Uterus (tissue), 2 donors: ENCODE results near the gene SELENOM.

Experiments used
- POLR2A ChIP-seq, 2 donors: fragments of 450-650 bp; IDR thresholded peaks; one replicate each; pipeline ENCODE4 v1.6.1; 2016; ENCODE audit warnings: antibody characterized with exemption in 2 of 2, mild to moderate bottlenecking in 1 of 2, moderate library complexity in 1 of 2
- TF ChIP-seq, protein P1 (sequence below), 4 experiments: fragments of 200-600 bp in 2 of 4; fragments of 450-650 bp in 2 of 4; sonication (generic) in 2 of 4; IDR thresholded peaks; one replicate each; pipeline ENCODE4 v1.5.1; 2016 to 2019; ENCODE audit warnings: antibody characterized with exemption in 4 of 4, mild to moderate bottlenecking in 2 of 4, moderate library complexity in 1 of 4

DNA sequence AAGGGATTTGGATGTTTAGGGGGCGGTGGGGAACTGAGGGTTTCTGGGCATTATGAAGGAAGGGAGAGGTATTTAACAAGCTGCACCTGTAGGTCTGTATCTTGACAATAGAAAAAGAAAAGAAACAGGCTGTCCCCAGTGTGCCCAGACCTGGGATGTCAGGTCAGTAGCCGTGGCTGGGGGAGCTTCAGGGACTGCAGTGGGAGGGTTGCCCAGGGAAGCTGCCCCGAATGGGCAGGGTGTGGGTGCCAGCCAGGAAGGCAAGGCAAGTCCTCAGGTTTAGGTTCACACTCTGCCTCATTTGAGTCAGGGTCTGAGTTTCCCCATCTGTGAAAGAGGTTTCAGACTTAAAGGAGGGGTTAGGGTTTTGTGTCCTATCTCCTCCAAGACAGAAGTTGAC lies 16.9 kb upstream of the SELENOM start:
- TF ChIP-seq, protein P1, sequence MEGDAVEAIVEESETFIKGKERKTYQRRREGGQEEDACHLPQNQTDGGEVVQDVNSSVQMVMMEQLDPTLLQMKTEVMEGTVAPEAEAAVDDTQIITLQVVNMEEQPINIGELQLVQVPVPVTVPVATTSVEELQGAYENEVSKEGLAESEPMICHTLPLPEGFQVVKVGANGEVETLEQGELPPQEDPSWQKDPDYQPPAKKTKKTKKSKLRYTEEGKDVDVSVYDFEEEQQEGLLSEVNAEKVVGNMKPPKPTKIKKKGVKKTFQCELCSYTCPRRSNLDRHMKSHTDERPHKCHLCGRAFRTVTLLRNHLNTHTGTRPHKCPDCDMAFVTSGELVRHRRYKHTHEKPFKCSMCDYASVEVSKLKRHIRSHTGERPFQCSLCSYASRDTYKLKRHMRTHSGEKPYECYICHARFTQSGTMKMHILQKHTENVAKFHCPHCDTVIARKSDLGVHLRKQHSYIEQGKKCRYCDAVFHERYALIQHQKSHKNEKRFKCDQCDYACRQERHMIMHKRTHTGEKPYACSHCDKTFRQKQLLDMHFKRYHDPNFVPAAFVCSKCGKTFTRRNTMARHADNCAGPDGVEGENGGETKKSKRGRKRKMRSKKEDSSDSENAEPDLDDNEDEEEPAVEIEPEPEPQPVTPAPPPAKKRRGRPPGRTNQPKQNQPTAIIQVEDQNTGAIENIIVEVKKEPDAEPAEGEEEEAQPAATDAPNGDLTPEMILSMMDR (IDR thresholded peaks at IDR 0.05), result no peak
- TF ChIP-seq POLR2A (IDR thresholded peaks at IDR 0.05), result no peak
